GM12878 (cell line): ENCODE results near the gene HHIP. TPM values are rescaled to one million over a fixed set of nuclear protein-coding genes. Genes with fewer than 3 reads are reported as not detected.

Experiments used
- ATAC-seq: fragments of 200-7000 bp; cut with Tn5 transposase; 3 replicates; pipeline ENCODE4 v1.9.1; 2020; ENCODE audit warnings: mild to moderate bottlenecking, moderate library complexity
- BruUV-seq: library from RNA; stranded (reverse); fragments of 400-500 nt; replicated peaks from 2 replicates; lab custom pipeline; 2021; lab: Mats Ljungman, UMichigan
- CTCF ChIA-PET: fragments of 300-600 bp; sonication (Branson Sonifier 250); formaldehyde crosslinking; extraction: SDS; loops from one replicate; lab custom pipeline; 2021; ENCODE audit warnings: inconsistent platforms; lab: Yijun Ruan, JAX
- POLR2A ChIA-PET: fragments of 350-600 bp; formaldehyde crosslinking; extraction: SDS; loops from one replicate; lab custom pipeline; 2021; ENCODE audit warnings: inconsistent platforms; lab: Charles Lee
- RAD21 ChIA-PET: fragments of 300-600 bp; sonication (Branson Sonifier 250); formaldehyde crosslinking; loops from one replicate; lab custom pipeline; 2023; ENCODE audit warnings: antibody characterized with exemption; ENCODE audit not compliant: unreplicated experiment; lab: Charles Lee
- SMC1A ChIA-PET: fragments of 300-600 bp; sonication (Branson Sonifier 250); formaldehyde crosslinking; loops from one replicate; lab custom pipeline; 2023; ENCODE audit not compliant: unreplicated experiment, uncharacterized antibody; lab: Charles Lee
- DNase-seq: peaks from one replicate; pipeline ENCODE4 v3.0.0-alpha.2; 2011; ENCODE audit warnings: low read depth, low spot score
- FAIRE-seq: peaks from 3 replicates; lab custom pipeline; 2011; peaks lifted over from hg19 to GRCh38; lab: Jason Lieb, UNC
- H2AFZ ChIP-seq: 2 replicates; pipeline ENCODE4 v1.6.0; 2011; ENCODE audit warnings: low read depth, low read length, control low read depth; ENCODE audit not compliant: control insufficient read depth
- H3K27ac ChIP-seq: 2 replicates; pipeline ENCODE4 v1.5.1; 2011; ENCODE audit warnings: control low read depth; ENCODE audit not compliant: control insufficient read depth, insufficient read depth
- H3K27me3 ChIP-seq, 2 experiments: replicated peaks in 1 of 2; 2 replicates each; pipeline versions ENCODE4 v1.6.0 to v1.6.1; 2011; ENCODE audit warnings: low read length in 1 of 2; ENCODE audit not compliant: control insufficient read depth in 2 of 2, insufficient read depth in 2 of 2
- H3K36me3 ChIP-seq, 2 experiments: 2 replicates each; pipeline ENCODE4 v1.5.1; 2011; ENCODE audit warnings: low read length in 1 of 2; ENCODE audit not compliant: control insufficient read depth in 2 of 2, insufficient read depth in 2 of 2
- H3K4me1 ChIP-seq: 2 replicates; pipeline ENCODE4 v1.6.1; 2011; ENCODE audit warnings: mild to moderate bottlenecking, low read length, moderate library complexity, mixed read lengths; ENCODE audit not compliant: control insufficient read depth, insufficient read depth
- H3K4me2 ChIP-seq: 2 replicates; pipeline ENCODE4 v1.6.0; 2011; ENCODE audit warnings: control low read depth; ENCODE audit not compliant: control insufficient read depth, insufficient read depth
- H3K4me3 ChIP-seq: fragments of 200-600 bp; sonication (generic); 2 replicates; pipeline ENCODE4 v1.5.1; 2016
- H3K79me2 ChIP-seq: 2 replicates; pipeline ENCODE4 v1.6.0; 2011; ENCODE audit warnings: low read length; ENCODE audit not compliant: control insufficient read depth, insufficient read depth
- H3K9ac ChIP-seq: 2 replicates; pipeline ENCODE4 v1.8.0; 2011; ENCODE audit warnings: low read length, control low read depth, mixed read lengths; ENCODE audit not compliant: control insufficient read depth, insufficient read depth
- H3K9me3 ChIP-seq: replicated peaks from 3 replicates; pipeline ENCODE4 v1.5.1; 2011; ENCODE audit warnings: mild to moderate bottlenecking, low read length; ENCODE audit not compliant: control insufficient read depth, insufficient read depth
- H4K20me1 ChIP-seq: 2 replicates; pipeline ENCODE4 v1.6.0; 2011; ENCODE audit not compliant: control insufficient read depth, insufficient read depth
- ATF2 ChIP-seq: IDR thresholded peaks from 2 replicates; pipeline ENCODE4 v1.6.1; 2012; ENCODE audit warnings: low read length, inconsistent platforms
- BMI1 ChIP-seq: fragments of 450-650 bp; IDR thresholded peaks from 2 replicates; pipeline ENCODE4 v1.6.1; 2016; ENCODE audit warnings: mild to moderate bottlenecking, moderate library complexity, borderline replicate concordance
- CEBPB ChIP-seq, 2 experiments: fragments of 150-350 bp in 1 of 2; IDR thresholded peaks; 2 replicates each; pipeline ENCODE4 v1.6.1; 2012 to 2014; ENCODE audit warnings: low read depth in 2 of 2, low read length in 2 of 2, borderline replicate concordance in 1 of 2, inconsistent platforms in 1 of 2
- EED ChIP-seq: sonication (generic); IDR thresholded peaks from 2 replicates; pipeline ENCODE4 v1.6.1; 2016; ENCODE audit warnings: antibody characterized with exemption, low read depth
- HDAC6 ChIP-seq: fragments of 200-600 bp; sonication (generic); IDR thresholded peaks from one replicate; pipeline ENCODE4 v1.8.0; 2017; ENCODE audit warnings: antibody characterized with exemption; ENCODE audit not compliant: unreplicated experiment
- IKZF1 ChIP-seq: fragments of 450-650 bp; conservative IDR thresholded peaks from 2 replicates; pipeline ENCODE4 v1.6.1; 2017; ENCODE audit warnings: antibody characterized with exemption, mild to moderate bottlenecking
- IKZF2 ChIP-seq, 2 experiments: fragments of 450-650 bp; IDR thresholded peaks; 2 replicates each; pipeline ENCODE4 v1.6.1; 2017; ENCODE audit warnings: mild to moderate bottlenecking in 2 of 2, moderate library complexity in 2 of 2
- MEF2A ChIP-seq: IDR thresholded peaks from 2 replicates; pipeline ENCODE4 v1.6.1; 2011; ENCODE audit warnings: low read depth, mild to moderate bottlenecking, low read length, moderate library complexity; ENCODE audit not compliant: insufficient read depth
- MTA2 ChIP-seq: fragments of 450-650 bp; IDR thresholded peaks from 2 replicates; pipeline ENCODE4 v1.6.1; 2016; ENCODE audit warnings: low read depth, mild to moderate bottlenecking, moderate library complexity
- NFYA ChIP-seq: IDR thresholded peaks from 2 replicates; pipeline ENCODE4 v1.6.1; 2011; ENCODE audit warnings: low read depth, mild to moderate bottlenecking, low read length, improper control_type of control experiment, borderline replicate concordance
- RB1 ChIP-seq: fragments of 450-650 bp; formaldehyde crosslinking; IDR thresholded peaks from 2 replicates; pipeline ENCODE4 v1.6.1; 2017; ENCODE audit warnings: mild to moderate bottlenecking, borderline replicate concordance
- RUNX3 ChIP-seq: IDR thresholded peaks from 2 replicates; pipeline ENCODE4 v1.6.1; 2012; ENCODE audit warnings: low read length, inconsistent platforms
- SKIL ChIP-seq: fragments of 450-650 bp; IDR thresholded peaks from 2 replicates; pipeline ENCODE4 v1.6.1; 2017; ENCODE audit warnings: mild to moderate bottlenecking, low read depth, inconsistent platforms; ENCODE audit not compliant: poor library complexity, severe bottlenecking
- SMAD5 ChIP-seq: IDR thresholded peaks from 2 replicates; pipeline ENCODE4 v1.6.1; 2016; ENCODE audit warnings: antibody characterized with exemption, low read depth
- SRF ChIP-seq, 2 experiments: IDR thresholded peaks; 2 replicates each; pipeline ENCODE4 v1.6.1; 2011; ENCODE audit warnings: low read depth in 2 of 2, low read length in 2 of 2, mild to moderate bottlenecking in 1 of 2, moderate library complexity in 1 of 2
- SUPT20H ChIP-seq: IDR thresholded peaks from 2 replicates; pipeline ENCODE4 v1.6.1; 2011; ENCODE audit warnings: low read depth, mild to moderate bottlenecking, low read length, moderate library complexity, borderline replicate concordance; ENCODE audit not compliant: control insufficient read depth
- WRNIP1 ChIP-seq: IDR thresholded peaks from 2 replicates; pipeline ENCODE4 v1.6.1; 2011; ENCODE audit warnings: low read depth, low read length, improper control_type of control experiment, borderline replicate concordance
- ZNF384 ChIP-seq: IDR thresholded peaks from 2 replicates; pipeline ENCODE4 v1.6.1; 2012; ENCODE audit warnings: low read depth, mild to moderate bottlenecking, low read length, improper control_type of control experiment, borderline replicate concordance
- WGBS: methylation state at CpG from one replicate; pipeline ENCODE4 v1.1.6; 2016; ENCODE audit warnings: low lambda C conversion rate; ENCODE audit not compliant: insufficient replicate concordance, insufficient coverage; ENCODE audit errors: missing lambda C conversion rate; 5-methylcytosine and 5-hydroxymethylcytosine counted together
- in situ Hi-C: fragments of 300-500 bp; cut with MboI; formaldehyde crosslinking; loops from 9 replicates; pipeline ENCODE4 v1.14.3; 2018; ENCODE audit warnings: mixed read lengths
- intact Hi-C: fragments of 100-400 bp; cut with micrococcal nuclease; formaldehyde crosslinking; loops from one replicate; pipeline ENCODE4 v1.14.2; 2022; ENCODE audit not compliant: unreplicated experiment
- polyA plus RNA-seq, 11 experiments: library from polyadenylated mRNA; depleted of rRNA in 4 of 11; unstranded in 6 of 11; stranded (reverse) in 5 of 11; fragments of >200 nt; fragmentation: Nextera tagmentation in 4 of 11; fragmentation: Illumina TruSeq in 1 of 11; extraction: Ambion mirVana in 4 of 11; extraction: Trizol in 1 of 11; gene quantifications; 1 replicate in 1 of 11; 2 replicates in 10 of 11; pipeline versions ENCODE4 v1.2.1 to v1.2.3, GENCODE V29; 2011 to 2016; ENCODE audit warnings: inconsistent platforms in 2 of 11, missing spikeins in 2 of 11, low read depth in 1 of 11
- total RNA-seq, 4 experiments: library from RNA; depleted of rRNA in 3 of 4; stranded (reverse); fragments of >200 nt in 3 of 4; fragmentation: Illumina TruSeq in 1 of 4; extraction: Trizol in 1 of 4; gene quantifications; 2 replicates each; pipeline versions ENCODE4 v1.2.1 to v1.2.3, GENCODE V29; 2013 to 2021

Gene HHIP
- total and polyA plus RNA-seq, 10 of the 15 experiments (the other 5 are each of a cell fraction or from before 2014, with no cell fraction given) = 0.06 to 0.56 (median 0.24) TPM; not detected in 1

DNA sequence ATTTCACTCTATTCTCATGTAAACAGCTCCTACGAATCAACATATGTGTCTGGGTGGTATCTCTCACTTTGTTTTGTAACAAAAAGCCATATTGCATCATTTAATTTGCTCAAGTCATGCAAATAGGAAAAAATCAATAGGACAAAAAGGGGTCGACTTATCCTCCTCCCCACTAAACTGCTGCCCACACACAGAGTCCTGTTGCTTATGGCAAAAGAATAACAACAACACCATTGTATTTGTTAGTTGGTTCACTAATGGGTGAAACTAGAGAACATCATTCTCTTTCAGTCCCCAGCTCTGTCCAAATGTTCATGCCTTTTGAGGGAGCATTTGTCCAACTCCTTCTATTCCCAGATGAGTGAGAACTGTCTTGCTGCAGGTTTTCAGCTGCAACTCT lies 2.1 kb downstream of the HHIP start (continued):
- no peak for TF ChIP-seq SKIL
- TF ChIP-seq HDAC6 = no peak
- TF ChIP-seq RB1 = no peak
- no peak for TF ChIP-seq CEBPB (IDR thresholded peaks at IDR 0.05; ENCODE audit: borderline replicate concordance in 1 of 2, low read depth in 2 of 2, low read length in 2 of 2)
- no peak for TF ChIP-seq WRNIP1
- no peak for TF ChIP-seq RUNX3
- TF ChIP-seq SMAD5 = no peak

GRCh38 chr4:144649646-144650045 lies 3.7 kb downstream of the HHIP start:
- SMC1A ChIA-PET = interaction anchor here (1.0 to 2.5 kb wide), 11 partner anchors 13 to 448 kb away, joined by 3 to 9 read pairs (median 4); partner anchors contain the start of gene ANAPC10
- Histone ChIP-seq H3K9ac (no peak overlapping the region), H3K79me2 (no peaks in the 10 kb centered on the region), H3K4me2 (no peak overlapping the region), H3K9me3 (no peaks in the 10 kb centered on the region), H3K4me1 (no peaks in the 10 kb centered on the region), H3K27me3 (peaks cover 3 to 16% of the 10 kb centered on the region in 2 experiments; a peak in 3 of 4 replicates), H2AFZ (no peak overlapping the region), H4K20me1 (no peaks in the 10 kb centered on the region), H3K36me3 (no peaks in the 10 kb centered on the region), H3K4me3 (no peak overlapping the region), H3K27ac (no peak overlapping the region)
- TF ChIP-seq SUPT20H (no peak), BMI1 (no peak), MTA2 (no peak), SRF (IDR thresholded peaks at IDR 0.05; ENCODE audit: low read depth in 2 of 2, low read length in 2 of 2) (no peak), IKZF1 (no peak), ZNF384 (no peak), EED (no peak), ATF2 (no peak), MEF2A (no peak), IKZF2 (IDR thresholded peaks at IDR 0.05) (no peak), NFYA (no peak)
- intact Hi-C loops (loop anchor here (5.0 kb wide), 2 partner anchors 138 to 413 kb away; no protein-coding TSS in a partner anchor), in situ Hi-C loops (no loop called here)
- no TSS peak for BruUV-seq
- FAIRE-seq (no peak), DNase-seq (no peak), ATAC-seq (peak; percentile 33)
- CTCF ChIA-PET = interaction anchor here (1.0 to 1.9 kb wide), 4 partner anchors 13 to 68 kb away, joined by 3 to 6 read pairs (median 5); no protein-coding TSS in a partner anchor
- POLR2A ChIA-PET = no interaction called here
- WGBS = 71% methylated on average over 1 of the region's 1 CpG
- RAD21 ChIA-PET = interaction anchor here (0.5 to 1.3 kb wide), 2 partner anchors 16 to 409 kb away, joined by 3 to 4 read pairs; no protein-coding TSS in a partner anchor
